Prostate gland (tissue), 2 donors: ENCODE measurements around the gene EIF4G3. TPM values are rescaled to one million over a fixed set of nuclear protein-coding genes. Genes with fewer than 3 reads are reported as not detected.

Experiments used
- DNase-seq: peaks from one replicate; pipeline ENCODE4 v3.0.0-alpha.2; 2019; ENCODE audit warnings: low spot score
- H3K27ac ChIP-seq, 2 donors: fragments of 200-600 bp; sonication (generic); 2 replicates each; pipeline ENCODE4 v1.5.1; 2017 to 2019
- H3K27me3 ChIP-seq: fragments of 200-600 bp; sonication (generic); replicated peaks from 2 replicates; pipeline ENCODE4 v1.5.1; 2019; ENCODE audit not compliant: insufficient read depth
- H3K36me3 ChIP-seq, 2 donors: fragments of 200-600 bp; sonication (generic); 1 replicate in 1 of 2; 2 replicates in 1 of 2; pipeline versions ENCODE4 v1.5.1 to v1.8.1; 2017 to 2019
- H3K4me1 ChIP-seq: fragments of 200-600 bp; sonication (generic); replicated peaks from 2 replicates; pipeline ENCODE4 v1.5.1; 2019
- H3K4me3 ChIP-seq, 2 donors: fragments of 200-600 bp; sonication (generic); 2 replicates each; pipeline ENCODE4 v1.5.1; 2017 to 2019
- H3K9me3 ChIP-seq: fragments of 200-600 bp; sonication (generic); 2 replicates; pipeline ENCODE4 v1.5.1; 2017
- POLR2A ChIP-seq: fragments of 450-650 bp; IDR thresholded peaks from one replicate; pipeline ENCODE4 v1.6.1; 2016; ENCODE audit warnings: antibody characterized with exemption, mild to moderate bottlenecking
- POLR2AphosphoS5 ChIP-seq: sonication (generic); formaldehyde crosslinking; IDR thresholded peaks from one replicate; pipeline ENCODE4 v1.6.1; 2017; ENCODE audit warnings: antibody characterized with exemption
- WGBS: methylation state at CpG from one replicate; pipeline ENCODE4 v1.1.5; 2018; 5-methylcytosine and 5-hydroxymethylcytosine counted together
- intact Hi-C: fragments of 100-400 bp; cut with DNase I; formaldehyde crosslinking; loops from one replicate; pipeline ENCODE4 v1.14.2; 2022
- total RNA-seq, 2 donors: library from RNA; depleted of rRNA; stranded (reverse); fragments of >200 nt; gene quantifications; one replicate each; pipeline ENCODE4 v1.1.0, GENCODE V29; 2016
- TF ChIP-seq, protein P1 (sequence below), 4 experiments: fragments of 200-600 bp in 2 of 4; fragments of 450-650 bp in 2 of 4; sonication (generic) in 2 of 4; IDR thresholded peaks; 1 replicate in 3 of 4; 2 replicates in 1 of 4; pipeline ENCODE4 v1.5.1; 2016 to 2019; ENCODE audit warnings: antibody characterized with exemption in 4 of 4, mild to moderate bottlenecking in 2 of 4, moderate library complexity in 2 of 4

The EIF4G3 gene
- total RNA-seq, 2 donors from 2014 or later: 28.3 to 81.1 TPM

DNA sequence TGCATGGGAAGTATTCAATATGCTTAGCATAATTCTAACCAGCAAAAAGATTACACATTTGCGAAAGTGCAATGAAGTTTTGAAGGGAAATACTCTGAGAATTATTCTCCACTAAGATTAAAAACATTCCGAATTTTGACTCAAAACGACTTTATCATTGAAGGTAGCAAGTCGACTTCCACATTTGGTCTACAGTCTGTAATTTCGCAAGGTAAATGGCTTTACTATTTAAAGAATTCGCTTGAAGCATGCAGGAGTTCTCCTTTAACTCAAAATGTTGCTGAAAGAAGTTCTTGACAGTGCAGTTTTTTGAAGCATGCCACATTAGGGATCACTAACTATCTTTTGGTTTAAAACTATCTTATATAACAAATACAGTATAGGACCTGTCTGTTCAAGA lies 228.6 kb downstream of the EIF4G3 start:
- TF ChIP-seq POLR2A: no peak
- TF ChIP-seq, protein P1, sequence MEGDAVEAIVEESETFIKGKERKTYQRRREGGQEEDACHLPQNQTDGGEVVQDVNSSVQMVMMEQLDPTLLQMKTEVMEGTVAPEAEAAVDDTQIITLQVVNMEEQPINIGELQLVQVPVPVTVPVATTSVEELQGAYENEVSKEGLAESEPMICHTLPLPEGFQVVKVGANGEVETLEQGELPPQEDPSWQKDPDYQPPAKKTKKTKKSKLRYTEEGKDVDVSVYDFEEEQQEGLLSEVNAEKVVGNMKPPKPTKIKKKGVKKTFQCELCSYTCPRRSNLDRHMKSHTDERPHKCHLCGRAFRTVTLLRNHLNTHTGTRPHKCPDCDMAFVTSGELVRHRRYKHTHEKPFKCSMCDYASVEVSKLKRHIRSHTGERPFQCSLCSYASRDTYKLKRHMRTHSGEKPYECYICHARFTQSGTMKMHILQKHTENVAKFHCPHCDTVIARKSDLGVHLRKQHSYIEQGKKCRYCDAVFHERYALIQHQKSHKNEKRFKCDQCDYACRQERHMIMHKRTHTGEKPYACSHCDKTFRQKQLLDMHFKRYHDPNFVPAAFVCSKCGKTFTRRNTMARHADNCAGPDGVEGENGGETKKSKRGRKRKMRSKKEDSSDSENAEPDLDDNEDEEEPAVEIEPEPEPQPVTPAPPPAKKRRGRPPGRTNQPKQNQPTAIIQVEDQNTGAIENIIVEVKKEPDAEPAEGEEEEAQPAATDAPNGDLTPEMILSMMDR (IDR thresholded peaks at IDR 0.05): no peak
- no peak for TF ChIP-seq POLR2AphosphoS5
- Histone ChIP-seq H3K4me3 (no peak overlapping the region), H3K27me3 (no peaks in the 10 kb centered on the region), H3K36me3 (no peaks in the 10 kb centered on the region), H3K4me1 (no peaks in the 10 kb centered on the region), H3K27ac (no peak overlapping the region), H3K9me3 (no peaks in the 10 kb centered on the region)
- DNase-seq: no peak
- intact Hi-C loops: no loop called here
- 92% methylated on average over 6 of the region's 6 CpGs for WGBS

DNA sequence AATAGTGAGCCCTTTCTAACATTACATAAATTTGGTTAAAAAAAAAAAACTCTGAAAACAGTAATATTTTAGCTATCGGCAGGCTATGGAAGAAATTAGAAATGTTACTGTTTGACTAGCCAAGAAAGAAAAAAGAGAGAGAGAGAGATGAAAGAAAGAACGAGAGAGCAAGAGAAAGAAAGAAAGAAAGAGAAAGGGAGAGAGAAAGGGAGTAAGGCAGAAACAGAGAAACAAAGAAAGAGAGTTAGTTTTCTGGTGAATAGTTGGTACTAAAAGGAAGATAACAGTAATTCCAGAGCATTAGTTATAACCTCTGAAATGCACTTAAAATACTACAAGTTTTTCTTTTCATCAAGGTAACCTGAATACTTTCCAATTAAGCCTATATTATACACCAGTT lies 229.3 kb downstream of the EIF4G3 start:
- Histone ChIP-seq H3K36me3 (no peaks in the 10 kb centered on the region), H3K27me3 (no peaks in the 10 kb centered on the region), H3K9me3 (no peaks in the 10 kb centered on the region), H3K4me1 (no peaks in the 10 kb centered on the region), H3K27ac (no peak overlapping the region), H3K4me3 (no peak overlapping the region)
- DNase-seq: no peak
- intact Hi-C loops: no loop called here
- 85% methylated on average over 2 of the region's 2 CpGs for WGBS
- TF ChIP-seq POLR2AphosphoS5 (no peak), POLR2A (no peak)
- TF ChIP-seq, protein P1 (IDR thresholded peaks at IDR 0.05): no peak

DNA sequence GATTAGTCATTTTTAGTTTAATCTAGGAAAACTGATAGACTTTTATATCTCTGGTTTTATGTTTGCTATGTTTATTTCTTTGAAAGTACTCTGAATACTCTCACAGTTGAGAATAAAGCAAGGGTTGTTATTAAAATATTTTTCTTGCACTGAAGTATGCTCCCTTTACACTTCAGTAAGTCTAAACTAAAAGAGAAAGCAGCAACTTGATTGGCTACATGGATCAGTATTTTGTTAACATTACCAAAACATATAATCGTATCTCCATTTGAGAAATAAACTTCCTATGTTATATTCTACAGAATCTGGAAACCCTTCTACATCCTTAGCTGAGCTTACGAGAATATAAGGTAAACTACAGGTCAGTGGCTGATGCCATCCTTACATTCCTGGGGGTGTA lies 240.1 kb downstream of the EIF4G3 start:
- no peak for DNase-seq
- H3K9me3 ChIP-seq: no peaks in the 10 kb centered on the region
- 88% methylated on average over 2 of the region's 2 CpGs for WGBS
- H3K27ac ChIP-seq: no peak overlapping the region
- no peaks in the 10 kb centered on the region for H3K27me3 ChIP-seq
- no peaks in the 10 kb centered on the region for H3K36me3 ChIP-seq
- no peaks in the 10 kb centered on the region for H3K4me1 ChIP-seq
- H3K4me3 ChIP-seq: no peak overlapping the region
- TF ChIP-seq POLR2A (no peak), POLR2AphosphoS5 (no peak)
- TF ChIP-seq, protein P1 (IDR thresholded peaks at IDR 0.05): no peak
- intact Hi-C loops: no loop called here

DNA sequence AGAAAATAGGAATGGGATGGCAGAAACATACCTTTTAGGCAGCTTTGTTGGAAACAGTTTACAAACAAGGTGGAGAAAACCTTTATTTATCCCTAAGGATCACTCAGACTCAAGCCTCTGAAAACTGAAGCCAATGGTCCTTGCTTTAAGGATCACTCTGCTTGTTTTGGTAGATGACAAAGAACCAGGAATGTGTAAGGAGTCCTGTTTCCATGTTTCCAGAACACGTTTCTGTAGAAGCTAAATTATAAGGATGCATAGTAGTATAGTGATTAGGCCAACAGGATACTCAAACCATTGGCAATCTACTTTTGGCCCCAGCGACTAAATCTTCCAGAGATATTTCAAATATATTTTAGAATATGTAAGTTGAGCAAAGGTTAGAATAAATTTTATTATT lies 240.5 kb downstream of the EIF4G3 start:
- Histone ChIP-seq H3K4me3 (no peak overlapping the region), H3K4me1 (no peaks in the 10 kb centered on the region), H3K36me3 (no peaks in the 10 kb centered on the region), H3K27me3 (no peaks in the 10 kb centered on the region), H3K27ac (no peak overlapping the region), H3K9me3 (no peaks in the 10 kb centered on the region)
- 93% methylated on average over 2 of the region's 2 CpGs for WGBS
- DNase-seq: no peak
- intact Hi-C loops: no loop called here
- no peak for TF ChIP-seq POLR2AphosphoS5
- TF ChIP-seq, protein P1 (IDR thresholded peaks at IDR 0.05): no peak
- no peak for TF ChIP-seq POLR2A

DNA sequence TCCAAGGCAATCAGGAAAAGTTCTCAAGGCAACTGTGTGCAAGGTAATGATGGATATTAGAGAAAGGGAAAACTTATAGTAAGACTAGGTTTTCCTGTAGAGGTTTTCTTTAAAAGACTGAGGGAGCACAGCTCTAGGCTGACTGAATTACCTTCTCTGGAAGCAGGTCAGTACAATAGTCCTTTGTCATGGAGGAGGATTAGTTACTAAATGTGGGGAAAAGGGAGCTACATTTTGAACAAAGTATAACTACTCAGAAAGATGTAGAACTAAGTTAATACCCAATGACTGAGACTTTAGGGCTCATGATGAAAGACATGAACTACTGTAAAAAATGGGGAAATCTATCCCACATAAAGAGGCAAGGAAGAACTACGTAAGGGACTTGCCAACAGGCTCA lies 241.0 kb downstream of the EIF4G3 start:
- Histone ChIP-seq H3K36me3 (no peaks in the 10 kb centered on the region), H3K27me3 (no peaks in the 10 kb centered on the region), H3K4me3 (no peak overlapping the region), H3K9me3 (no peaks in the 10 kb centered on the region), H3K27ac (no peak overlapping the region), H3K4me1 (no peaks in the 10 kb centered on the region)
- DNase-seq: no peak
- 89% methylated on average over 1 of the region's 1 CpG for WGBS
- intact Hi-C loops: no loop called here
- TF ChIP-seq POLR2A: no peak
- TF ChIP-seq, protein P1 (IDR thresholded peaks at IDR 0.05): no peak
- no peak for TF ChIP-seq POLR2AphosphoS5
